Osteoblast (primary cell): ENCODE results near the gene NRG3. TPM values are rescaled to one million over a fixed set of nuclear protein-coding genes. Genes with fewer than 3 reads are reported as not detected.
A peak's percentile ranks its signal among the peaks of the same experiment; 100 is the strongest.

Experiments used
- DNase-seq: peaks from one replicate; pipeline ENCODE4 v3.0.0; 2011; ENCODE audit warnings: low spot score, mixed read lengths; ENCODE audit not compliant: insufficient read length; ENCODE audit errors: missing footprints
- H2AFZ ChIP-seq: 2 replicates; pipeline ENCODE4 v1.6.0; 2011; ENCODE audit warnings: mild to moderate bottlenecking, low read length
- H3K27ac ChIP-seq: 2 replicates; pipeline ENCODE4 v1.5.1; 2011; ENCODE audit warnings: mild to moderate bottlenecking, low read depth, low read length, moderate library complexity
- H3K27me3 ChIP-seq: 2 replicates; pipeline ENCODE4 v1.6.0; 2012; ENCODE audit warnings: mild to moderate bottlenecking, control low read depth, inconsistent platforms, low read length, moderate library complexity; ENCODE audit not compliant: insufficient read depth
- H3K36me3 ChIP-seq: 2 replicates; pipeline ENCODE4 v1.5.1; 2011; ENCODE audit warnings: mild to moderate bottlenecking, low read length, control low read depth, moderate library complexity; ENCODE audit not compliant: insufficient read depth
- H3K4me1 ChIP-seq: 2 replicates; pipeline ENCODE4 v1.5.1; 2011; ENCODE audit warnings: mild to moderate bottlenecking, low read length, control low read depth, moderate library complexity; ENCODE audit not compliant: insufficient read depth
- H3K4me2 ChIP-seq: 2 replicates; pipeline ENCODE4 v1.6.0; 2011; ENCODE audit warnings: mild to moderate bottlenecking, low read length; ENCODE audit not compliant: insufficient read depth
- H3K4me3 ChIP-seq: fragments of 200-600 bp; sonication (generic); 3 replicates; pipeline ENCODE4 v1.5.1; 2012; ENCODE audit warnings: mild to moderate bottlenecking, low read length, inconsistent platforms; ENCODE audit not compliant: insufficient read depth
- H3K79me2 ChIP-seq: 2 replicates; pipeline ENCODE4 v1.6.0; 2012; ENCODE audit warnings: mild to moderate bottlenecking, low read length, control low read depth, inconsistent platforms; ENCODE audit not compliant: insufficient read depth
- H3K9me3 ChIP-seq: 2 replicates; pipeline ENCODE4 v1.5.1; 2011; ENCODE audit warnings: low read depth, low read length, control low read depth
- H4K20me1 ChIP-seq: 2 replicates; pipeline ENCODE4 v1.6.0; 2012; ENCODE audit warnings: mild to moderate bottlenecking, low read length, control low read depth; ENCODE audit not compliant: insufficient read depth
- total RNA-seq: library from RNA; depleted of rRNA; stranded (reverse); fragments of >200 nt; gene quantifications from 2 replicates; pipeline ENCODE4 v1.2.3, GENCODE V29; 2012
- TF ChIP-seq, protein P1 (sequence below): IDR thresholded peaks from 2 replicates; pipeline ENCODE4 v1.5.1; 2011; ENCODE audit warnings: mild to moderate bottlenecking, low read depth, low read length, moderate library complexity; ENCODE audit errors: extremely low read depth

NRG3 gene
- total RNA-seq, 1 donor, result not detected

DNA sequence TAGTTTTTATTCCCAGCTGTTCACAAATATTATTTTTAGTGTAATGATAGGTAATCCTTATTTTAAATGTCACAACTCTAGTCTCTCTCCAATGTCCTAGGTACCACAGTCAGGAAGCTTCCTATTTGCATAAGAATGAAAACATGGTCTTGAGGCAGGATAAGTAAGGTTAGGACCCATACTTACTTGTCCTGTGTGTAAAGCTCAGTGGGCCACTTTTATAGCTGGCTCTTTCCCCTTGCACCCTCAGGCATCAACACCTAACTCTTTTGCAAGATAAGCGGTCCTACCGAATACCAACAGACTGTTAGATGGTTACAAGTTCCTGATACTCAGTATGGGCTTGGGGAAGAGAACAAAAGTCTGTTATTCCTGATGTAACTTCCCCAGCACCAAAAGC lies 986.9 kb downstream of the NRG3 start:
- DNase-seq, result no peak
- no peaks in the 10 kb centered on the region for H3K79me2 ChIP-seq
- no peak overlapping the region for H2AFZ ChIP-seq
- H3K4me1 ChIP-seq, result no peaks in the 10 kb centered on the region
- no peaks in the 10 kb centered on the region for H4K20me1 ChIP-seq
- H3K36me3 ChIP-seq, result no peaks in the 10 kb centered on the region
- H3K4me3 ChIP-seq, result no peak overlapping the region
- H3K9me3 ChIP-seq, result no peaks in the 10 kb centered on the region
- no peak overlapping the region for H3K27ac ChIP-seq
- H3K27me3 ChIP-seq, result no peaks in the 10 kb centered on the region
- H3K4me2 ChIP-seq, result no peak overlapping the region
- TF ChIP-seq, protein P1, sequence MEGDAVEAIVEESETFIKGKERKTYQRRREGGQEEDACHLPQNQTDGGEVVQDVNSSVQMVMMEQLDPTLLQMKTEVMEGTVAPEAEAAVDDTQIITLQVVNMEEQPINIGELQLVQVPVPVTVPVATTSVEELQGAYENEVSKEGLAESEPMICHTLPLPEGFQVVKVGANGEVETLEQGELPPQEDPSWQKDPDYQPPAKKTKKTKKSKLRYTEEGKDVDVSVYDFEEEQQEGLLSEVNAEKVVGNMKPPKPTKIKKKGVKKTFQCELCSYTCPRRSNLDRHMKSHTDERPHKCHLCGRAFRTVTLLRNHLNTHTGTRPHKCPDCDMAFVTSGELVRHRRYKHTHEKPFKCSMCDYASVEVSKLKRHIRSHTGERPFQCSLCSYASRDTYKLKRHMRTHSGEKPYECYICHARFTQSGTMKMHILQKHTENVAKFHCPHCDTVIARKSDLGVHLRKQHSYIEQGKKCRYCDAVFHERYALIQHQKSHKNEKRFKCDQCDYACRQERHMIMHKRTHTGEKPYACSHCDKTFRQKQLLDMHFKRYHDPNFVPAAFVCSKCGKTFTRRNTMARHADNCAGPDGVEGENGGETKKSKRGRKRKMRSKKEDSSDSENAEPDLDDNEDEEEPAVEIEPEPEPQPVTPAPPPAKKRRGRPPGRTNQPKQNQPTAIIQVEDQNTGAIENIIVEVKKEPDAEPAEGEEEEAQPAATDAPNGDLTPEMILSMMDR, result no peak

DNA sequence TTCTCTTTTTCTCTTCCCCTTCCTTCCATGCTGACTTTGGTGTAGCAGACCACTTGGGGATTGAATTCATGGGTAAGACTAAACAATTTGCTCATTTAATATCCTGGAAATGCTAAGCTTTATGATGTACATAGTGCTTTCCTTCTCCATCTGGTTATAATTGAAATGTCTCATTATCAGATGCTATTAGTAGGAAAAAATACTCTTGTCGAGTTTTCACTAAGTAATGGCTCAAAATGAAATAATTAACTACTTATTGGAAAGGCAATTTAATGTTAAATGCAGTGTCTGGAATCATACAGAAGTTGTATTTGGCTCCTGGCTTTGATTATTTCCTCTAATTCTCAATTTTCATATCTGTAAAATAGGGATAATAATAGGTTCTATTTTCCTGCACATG lies 990.4 kb downstream of the NRG3 start:
- Histone ChIP-seq H3K4me3 (no peak overlapping the region), H3K4me2 (no peak overlapping the region), H4K20me1 (no peaks in the 10 kb centered on the region), H3K27me3 (no peaks in the 10 kb centered on the region), H3K27ac (no peak overlapping the region), H3K36me3 (no peaks in the 10 kb centered on the region), H3K9me3 (no peaks in the 10 kb centered on the region), H3K79me2 (no peaks in the 10 kb centered on the region), H2AFZ (no peak overlapping the region), H3K4me1 (no peaks in the 10 kb centered on the region)
- TF ChIP-seq, protein P1, result no peak
- DNase-seq, result no peak

DNA sequence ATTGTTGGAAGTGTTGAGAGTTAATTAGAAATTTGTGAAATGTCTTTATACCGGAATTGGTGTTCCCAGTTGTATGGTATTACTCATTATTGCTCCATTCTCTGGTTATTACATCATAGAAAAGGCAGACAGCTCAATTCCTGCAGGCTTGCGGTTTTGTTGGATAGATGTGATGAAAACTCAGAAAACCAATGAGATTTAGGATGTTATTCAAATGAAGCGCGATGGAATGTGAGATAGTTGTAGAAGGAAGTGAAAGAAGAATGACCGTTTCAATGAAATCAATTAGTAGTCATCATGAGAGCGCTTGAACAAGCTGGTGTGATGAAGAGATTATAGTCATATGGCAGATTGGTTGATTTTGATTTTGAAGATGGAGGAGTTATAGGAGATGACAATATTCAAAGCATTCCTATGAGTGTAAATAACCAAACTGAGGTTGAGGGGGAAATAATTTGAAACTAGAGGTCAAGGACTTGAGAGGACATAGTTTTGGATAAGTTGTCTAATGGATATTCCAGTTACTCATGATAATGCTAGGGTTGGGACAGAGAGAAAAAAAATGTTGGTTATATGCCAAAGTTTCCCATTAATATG lies 991.5 kb downstream of the NRG3 start:
- no peak overlapping the region for H3K27ac ChIP-seq
- peak overlapping the region; percentile 26 for H3K4me2 ChIP-seq
- no peaks in the 10 kb centered on the region for H3K4me1 ChIP-seq
- no peak for DNase-seq
- TF ChIP-seq, protein P1, result no peak
- no peak overlapping the region for H3K4me3 ChIP-seq
- no peaks in the 10 kb centered on the region for H3K79me2 ChIP-seq
- H3K27me3 ChIP-seq, result no peaks in the 10 kb centered on the region
- H2AFZ ChIP-seq, result no peak overlapping the region
- no peaks in the 10 kb centered on the region for H3K9me3 ChIP-seq
- H4K20me1 ChIP-seq, result no peaks in the 10 kb centered on the region
- no peaks in the 10 kb centered on the region for H3K36me3 ChIP-seq

DNA sequence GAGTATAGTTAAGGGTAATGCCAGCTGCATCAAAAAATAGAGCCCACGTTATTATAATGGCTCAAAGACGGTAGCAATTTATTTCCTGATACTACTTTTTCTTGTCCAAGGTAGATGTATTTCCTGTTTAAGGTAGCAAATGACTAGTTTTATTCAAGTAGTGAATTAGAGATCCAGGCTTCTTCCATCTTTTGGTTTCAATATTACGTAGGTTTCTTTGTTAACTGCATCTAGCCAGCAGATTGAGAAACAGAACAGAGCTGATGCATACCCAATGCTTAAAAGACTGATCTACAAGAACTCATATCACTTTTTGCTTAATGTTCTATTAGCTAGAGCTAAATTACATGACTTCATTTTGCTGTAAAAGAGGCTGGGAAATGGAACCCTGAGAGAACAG lies 992.1 kb downstream of the NRG3 start:
- no peaks in the 10 kb centered on the region for H4K20me1 ChIP-seq
- H3K79me2 ChIP-seq, result no peaks in the 10 kb centered on the region
- TF ChIP-seq, protein P1, result no peak
- no peak overlapping the region for H3K27ac ChIP-seq
- no peaks in the 10 kb centered on the region for H3K4me1 ChIP-seq
- H3K9me3 ChIP-seq, result no peaks in the 10 kb centered on the region
- H3K36me3 ChIP-seq, result no peaks in the 10 kb centered on the region
- H3K27me3 ChIP-seq, result no peaks in the 10 kb centered on the region
- H3K4me3 ChIP-seq, result no peak overlapping the region
- no peak overlapping the region for H2AFZ ChIP-seq
- DNase-seq, result no peak
- no peak overlapping the region for H3K4me2 ChIP-seq
